Thyroid gland (tissue), 4 donors: ENCODE results near the gene SLC36A3. TPM values are rescaled to one million over a fixed set of nuclear protein-coding genes. Genes with fewer than 3 reads are reported as not detected.
A peak's percentile ranks its signal among the peaks of the same experiment; 100 is the strongest.

ENCODE experiments used
- DNase-seq, 2 donors: peaks; one replicate each; pipeline ENCODE4 v3.0.0-alpha.2; 2019
- H3K27ac ChIP-seq, 3 donors: fragments of 200-600 bp; sonication (generic); 1 replicate in 2 of 3; 2 replicates in 1 of 3; pipeline ENCODE4 v1.5.1; 2016 to 2019; ENCODE audit warnings: mild to moderate bottlenecking in 1 of 3, moderate library complexity in 1 of 3
- H3K27me3 ChIP-seq: fragments of 200-600 bp; sonication (generic); one replicate; pipeline ENCODE4 v1.5.1; 2019
- H3K36me3 ChIP-seq, 2 donors: fragments of 200-600 bp; sonication (generic); one replicate each; pipeline ENCODE4 v1.5.1; 2016 to 2019
- H3K4me1 ChIP-seq, 2 donors: fragments of 200-600 bp; sonication (generic); one replicate each; pipeline ENCODE4 v1.5.1; 2017 to 2019
- H3K4me3 ChIP-seq, 3 donors: fragments of 200-600 bp; sonication (generic); replicated peaks in 1 of 3; 1 replicate in 2 of 3; 2 replicates in 1 of 3; pipeline ENCODE4 v1.5.1; 2016; ENCODE audit warnings: mild to moderate bottlenecking in 1 of 3
- H3K9me3 ChIP-seq: fragments of 200-600 bp; sonication (generic); one replicate; pipeline ENCODE4 v1.5.1; 2017
- POLR2A ChIP-seq, 2 donors: fragments of 450-650 bp; IDR thresholded peaks; one replicate each; pipeline ENCODE4 v1.6.1; 2017; ENCODE audit warnings: antibody characterized with exemption in 2 of 2, mild to moderate bottlenecking in 2 of 2, moderate library complexity in 1 of 2
- WGBS, 2 donors: methylation state at CpG; one replicate each; pipeline ENCODE4 v1.1.5; 2017; 5-methylcytosine and 5-hydroxymethylcytosine counted together
- intact Hi-C: fragments of 100-400 bp; cut with DNase I; formaldehyde crosslinking; loops from one replicate; pipeline ENCODE4 v1.15.1; 2023
- total RNA-seq, 4 donors: library from RNA; depleted of rRNA; stranded (reverse); fragments of >200 nt; gene quantifications; one replicate each; pipeline ENCODE4 v1.2.3, GENCODE V29; 2016
- TF ChIP-seq, protein P1 (sequence below), 6 experiments: fragments of 200-600 bp in 3 of 6; fragments of 450-650 bp in 3 of 6; sonication (generic) in 3 of 6; IDR thresholded peaks; one replicate each; pipeline ENCODE4 v1.5.1; 2016 to 2019; ENCODE audit warnings: antibody characterized with exemption in 6 of 6, mild to moderate bottlenecking in 2 of 6, inconsistent platforms in 1 of 6, moderate library complexity in 1 of 6

SLC36A3 gene
- total RNA-seq, 4 donors from 2014 or later = not detected

DNA sequence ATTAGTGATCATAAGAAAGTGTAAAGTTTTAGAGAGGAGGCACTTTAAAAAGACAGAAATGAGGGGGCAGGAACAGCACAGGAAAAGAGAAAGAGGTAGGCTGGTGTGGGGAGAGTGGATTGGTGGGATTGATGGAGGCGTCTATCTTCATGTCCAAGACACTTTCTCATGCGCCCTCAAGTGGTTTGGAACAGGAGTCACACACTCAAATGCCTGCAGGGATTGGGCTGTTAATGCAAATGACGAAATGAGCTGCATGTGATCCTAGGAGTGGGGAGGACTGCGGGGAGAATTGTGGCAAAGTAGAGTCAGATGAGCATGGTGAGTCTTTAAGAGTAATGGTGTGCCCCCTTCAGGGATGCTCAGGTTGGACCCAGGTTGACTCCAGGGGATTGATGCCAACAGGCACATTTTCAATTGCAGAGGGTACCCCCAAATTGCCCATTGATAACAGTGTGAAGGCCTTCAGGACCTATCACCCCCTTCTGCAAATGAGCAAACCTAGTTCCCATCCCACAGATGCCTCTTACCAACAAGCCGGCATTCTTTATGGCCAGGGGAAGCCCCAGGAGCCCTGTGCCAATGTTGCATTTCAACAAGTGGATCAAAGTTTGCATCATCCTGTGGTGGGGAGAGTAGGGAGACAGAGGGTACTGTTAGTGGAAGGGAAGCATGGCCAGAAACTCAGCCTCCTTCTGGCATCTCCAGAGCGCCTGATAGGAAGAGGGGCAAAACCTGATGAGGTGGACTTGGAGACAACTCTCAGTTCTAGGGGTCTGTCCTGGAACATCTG lies 5.3 kb downstream of the SLC36A3 start:
- no peaks in the 10 kb centered on the region for H3K27me3 ChIP-seq
- WGBS, 2 donors = 62 to 66% methylated on average over 6 of the region's 6 CpGs
- no peak for TF ChIP-seq POLR2A (IDR thresholded peaks at IDR 0.05)
- TF ChIP-seq, protein P1, sequence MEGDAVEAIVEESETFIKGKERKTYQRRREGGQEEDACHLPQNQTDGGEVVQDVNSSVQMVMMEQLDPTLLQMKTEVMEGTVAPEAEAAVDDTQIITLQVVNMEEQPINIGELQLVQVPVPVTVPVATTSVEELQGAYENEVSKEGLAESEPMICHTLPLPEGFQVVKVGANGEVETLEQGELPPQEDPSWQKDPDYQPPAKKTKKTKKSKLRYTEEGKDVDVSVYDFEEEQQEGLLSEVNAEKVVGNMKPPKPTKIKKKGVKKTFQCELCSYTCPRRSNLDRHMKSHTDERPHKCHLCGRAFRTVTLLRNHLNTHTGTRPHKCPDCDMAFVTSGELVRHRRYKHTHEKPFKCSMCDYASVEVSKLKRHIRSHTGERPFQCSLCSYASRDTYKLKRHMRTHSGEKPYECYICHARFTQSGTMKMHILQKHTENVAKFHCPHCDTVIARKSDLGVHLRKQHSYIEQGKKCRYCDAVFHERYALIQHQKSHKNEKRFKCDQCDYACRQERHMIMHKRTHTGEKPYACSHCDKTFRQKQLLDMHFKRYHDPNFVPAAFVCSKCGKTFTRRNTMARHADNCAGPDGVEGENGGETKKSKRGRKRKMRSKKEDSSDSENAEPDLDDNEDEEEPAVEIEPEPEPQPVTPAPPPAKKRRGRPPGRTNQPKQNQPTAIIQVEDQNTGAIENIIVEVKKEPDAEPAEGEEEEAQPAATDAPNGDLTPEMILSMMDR (IDR thresholded peaks at IDR 0.05) = peak in 3 of 6 experiments; percentile 30 to 49 (median 35)
- intact Hi-C loops = no loop called here
- H3K9me3 ChIP-seq = no peaks in the 10 kb centered on the region
- peak; percentile 20 to 22 for DNase-seq
- H3K4me3 ChIP-seq = no peak overlapping the region
- no peaks in the 10 kb centered on the region for H3K36me3 ChIP-seq
- no peaks in the 10 kb centered on the region for H3K4me1 ChIP-seq
- no peak overlapping the region for H3K27ac ChIP-seq

DNA sequence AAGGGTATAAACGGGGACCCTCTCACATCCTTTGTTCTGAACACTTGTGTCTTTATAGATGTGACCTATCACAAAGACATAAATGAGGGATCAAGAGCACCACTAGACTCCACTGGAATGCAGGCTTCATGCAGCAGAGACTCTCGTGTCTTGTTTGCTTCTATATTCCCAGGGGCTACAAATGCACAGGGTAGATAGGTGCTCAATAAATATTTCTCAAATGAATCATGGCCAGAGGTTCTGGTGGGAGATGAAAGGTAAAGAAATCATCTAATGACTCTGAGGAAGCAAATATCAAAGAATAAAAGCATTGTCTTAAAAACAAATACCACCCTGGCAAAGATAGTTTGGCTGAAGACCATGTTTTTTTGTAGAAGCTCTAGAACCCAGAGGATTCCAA lies 6.6 kb downstream of the SLC36A3 start:
- no peak for DNase-seq
- WGBS, 2 donors = 70 to 85% methylated on average over 2 of the region's 2 CpGs

DNA sequence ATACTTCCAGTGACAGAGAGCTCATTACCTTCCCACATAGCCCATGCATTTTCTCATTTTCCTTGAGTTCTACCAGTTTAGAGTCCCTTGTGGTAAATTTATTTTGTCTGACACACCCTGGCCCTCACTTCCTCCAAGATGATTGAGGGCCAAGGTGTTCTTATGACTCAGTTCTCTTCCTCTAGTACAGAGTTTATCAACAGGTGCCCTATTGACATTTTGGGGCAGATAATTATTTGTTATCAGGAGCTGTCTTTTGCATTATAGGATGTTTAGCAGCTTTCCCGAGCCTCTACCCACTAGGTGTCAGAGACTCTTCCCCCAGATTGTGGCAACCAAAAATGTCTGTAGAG lies 7.1 kb downstream of the SLC36A3 start:
- H3K36me3 ChIP-seq = no peaks in the 10 kb centered on the region
- no peaks in the 10 kb centered on the region for H3K4me1 ChIP-seq
- no peaks in the 10 kb centered on the region for H3K9me3 ChIP-seq
- intact Hi-C loops = no loop called here
- H3K27ac ChIP-seq = no peak overlapping the region
- no peaks in the 10 kb centered on the region for H3K27me3 ChIP-seq
- H3K4me3 ChIP-seq = no peak overlapping the region
- 87 to 100% methylated on average over 1 of the region's 1 CpG for WGBS, 2 donors
- TF ChIP-seq POLR2A (IDR thresholded peaks at IDR 0.05) = no peak
- TF ChIP-seq, protein P1 (IDR thresholded peaks at IDR 0.05) = no peak
- no peak for DNase-seq

More for the DNA sequence above, 6.6 kb downstream of the SLC36A3 start:
- Histone ChIP-seq H3K27ac (no peak overlapping the region), H3K36me3 (no peaks in the 10 kb centered on the region), H3K4me3 (no peak overlapping the region), H3K27me3 (no peaks in the 10 kb centered on the region), H3K9me3 (no peaks in the 10 kb centered on the region), H3K4me1 (no peaks in the 10 kb centered on the region)
- intact Hi-C loops = no loop called here
- TF ChIP-seq, protein P1 (IDR thresholded peaks at IDR 0.05) = no peak
- TF ChIP-seq POLR2A (IDR thresholded peaks at IDR 0.05) = no peak

DNA sequence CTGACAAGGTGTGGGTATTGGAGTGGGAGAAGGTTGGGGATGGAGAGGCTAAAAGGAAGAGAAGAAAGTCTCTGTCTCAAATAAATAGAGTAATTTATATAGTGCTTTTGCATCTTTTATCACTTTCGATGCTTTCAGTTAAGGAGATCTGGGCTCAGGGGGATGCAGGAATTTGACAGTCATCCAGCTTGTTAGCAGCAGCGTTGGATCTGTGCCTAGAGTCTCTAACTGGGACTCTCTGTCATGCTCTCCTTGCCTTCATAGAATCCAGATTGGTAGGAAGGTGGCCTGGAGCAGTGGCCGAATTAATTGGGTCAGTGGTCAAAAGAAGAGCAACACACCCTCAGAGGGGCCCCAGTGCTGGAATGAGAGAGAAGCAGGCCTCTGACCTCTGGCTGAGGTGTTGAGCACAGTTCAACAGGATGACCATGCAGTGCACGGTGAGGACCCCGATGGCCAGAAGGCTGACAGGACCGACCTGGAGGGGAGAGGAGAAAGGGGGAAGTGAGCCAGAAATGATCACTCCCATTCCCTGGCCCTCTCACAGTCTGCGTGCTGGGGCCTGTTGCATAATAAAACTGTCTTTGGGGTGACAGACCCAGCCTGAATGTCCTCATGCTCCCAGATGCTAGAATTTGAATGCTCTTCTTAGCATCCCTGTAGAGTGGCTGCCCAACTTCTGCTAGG lies 7.6 kb downstream of the SLC36A3 start:
- TF ChIP-seq, protein P1 (IDR thresholded peaks at IDR 0.05) = no peak
- TF ChIP-seq POLR2A (IDR thresholded peaks at IDR 0.05) = no peak
- no peaks in the 10 kb centered on the region for H3K9me3 ChIP-seq
- H3K27me3 ChIP-seq = no peaks in the 10 kb centered on the region
- H3K4me3 ChIP-seq = no peak overlapping the region
- H3K27ac ChIP-seq = no peak overlapping the region
- no peak for DNase-seq
- 37 to 48% methylated on average over 7 of the region's 7 CpGs for WGBS, 2 donors
- no peaks in the 10 kb centered on the region for H3K36me3 ChIP-seq
- intact Hi-C loops = no loop called here
- H3K4me1 ChIP-seq = no peaks in the 10 kb centered on the region

DNA sequence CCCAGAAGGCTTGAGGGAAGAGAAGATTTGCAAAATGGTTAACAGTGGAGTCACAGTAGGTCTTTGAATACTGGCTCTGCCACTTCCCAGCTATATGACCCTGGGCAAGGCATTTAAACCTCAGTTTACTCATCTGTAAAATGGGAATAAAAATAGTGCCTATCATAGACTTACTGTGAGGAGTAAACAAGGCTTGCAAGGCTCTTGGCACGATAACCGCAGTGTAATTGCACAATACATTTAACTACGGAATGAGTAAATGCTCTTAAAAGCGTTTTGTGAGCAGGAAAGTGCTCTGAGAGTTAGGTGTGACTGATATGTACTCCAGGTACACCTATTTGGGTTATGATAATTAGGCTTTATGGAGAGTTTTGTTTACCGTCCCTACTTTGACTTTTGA lies 8.4 kb downstream of the SLC36A3 start:
- no peak overlapping the region for H3K4me3 ChIP-seq
- H3K4me1 ChIP-seq = no peaks in the 10 kb centered on the region
- intact Hi-C loops = no loop called here
- TF ChIP-seq POLR2A (IDR thresholded peaks at IDR 0.05) = no peak
- TF ChIP-seq, protein P1 (IDR thresholded peaks at IDR 0.05) = no peak
- H3K9me3 ChIP-seq = no peaks in the 10 kb centered on the region
- no peaks in the 10 kb centered on the region for H3K36me3 ChIP-seq
- no peak overlapping the region for H3K27ac ChIP-seq
- H3K27me3 ChIP-seq = no peaks in the 10 kb centered on the region
- WGBS, 2 donors = 78 to 81% methylated on average over 5 of the region's 5 CpGs
- no peak for DNase-seq
